ENCODE results near the gene N4BP2L2.

The N4BP2L2 gene

DNA sequence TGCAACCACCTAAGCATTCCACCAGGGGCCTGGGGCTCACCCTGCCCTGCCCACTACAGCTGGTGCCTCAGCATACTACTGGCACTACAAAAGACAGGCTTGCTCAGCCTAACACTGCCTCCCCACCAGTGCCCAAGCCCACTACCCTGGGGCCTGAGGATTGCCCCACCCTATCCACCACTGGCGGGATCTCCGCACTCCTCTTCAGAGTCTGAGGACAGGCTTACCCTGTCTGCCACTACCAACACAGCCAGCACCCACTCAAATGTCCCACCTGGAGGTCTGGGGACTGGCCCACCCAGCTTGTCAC is 83.0 kb downstream of the N4BP2L2 start:
- H3K79me2 ChIP-seq (ENCODE audit: insufficient read depth, low read depth) = no peaks in the 10 kb centered on the region
- no peak overlapping the region for H3K4me2 ChIP-seq
- H3K9ac ChIP-seq = no peak overlapping the region
- TF ChIP-seq, protein P1, sequence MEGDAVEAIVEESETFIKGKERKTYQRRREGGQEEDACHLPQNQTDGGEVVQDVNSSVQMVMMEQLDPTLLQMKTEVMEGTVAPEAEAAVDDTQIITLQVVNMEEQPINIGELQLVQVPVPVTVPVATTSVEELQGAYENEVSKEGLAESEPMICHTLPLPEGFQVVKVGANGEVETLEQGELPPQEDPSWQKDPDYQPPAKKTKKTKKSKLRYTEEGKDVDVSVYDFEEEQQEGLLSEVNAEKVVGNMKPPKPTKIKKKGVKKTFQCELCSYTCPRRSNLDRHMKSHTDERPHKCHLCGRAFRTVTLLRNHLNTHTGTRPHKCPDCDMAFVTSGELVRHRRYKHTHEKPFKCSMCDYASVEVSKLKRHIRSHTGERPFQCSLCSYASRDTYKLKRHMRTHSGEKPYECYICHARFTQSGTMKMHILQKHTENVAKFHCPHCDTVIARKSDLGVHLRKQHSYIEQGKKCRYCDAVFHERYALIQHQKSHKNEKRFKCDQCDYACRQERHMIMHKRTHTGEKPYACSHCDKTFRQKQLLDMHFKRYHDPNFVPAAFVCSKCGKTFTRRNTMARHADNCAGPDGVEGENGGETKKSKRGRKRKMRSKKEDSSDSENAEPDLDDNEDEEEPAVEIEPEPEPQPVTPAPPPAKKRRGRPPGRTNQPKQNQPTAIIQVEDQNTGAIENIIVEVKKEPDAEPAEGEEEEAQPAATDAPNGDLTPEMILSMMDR (conservative IDR thresholded peaks at IDR 0.05; ENCODE audit: low read depth, low read length) = no peak
- no peaks in the 10 kb centered on the region for H4K20me1 ChIP-seq (ENCODE audit: insufficient read depth)
- no peak overlapping the region for H2AFZ ChIP-seq (ENCODE audit: low read depth)
- no peaks in the 10 kb centered on the region for H3K4me1 ChIP-seq (ENCODE audit: low read depth, poor library complexity, severe bottlenecking)
- no peak overlapping the region for H3K27ac ChIP-seq
- no peaks in the 10 kb centered on the region for H3K36me3 ChIP-seq (ENCODE audit: insufficient read depth)
- no peak overlapping the region for H3K4me3 ChIP-seq (IDR thresholded peaks at IDR 0.05; ENCODE audit: insufficient read depth, low read depth, low read length)
- H3K27me3 ChIP-seq (ENCODE audit: insufficient read depth, low read depth) = no peaks in the 10 kb centered on the region

- H3K4me3 ChIP-seq (IDR thresholded peaks at IDR 0.05; ENCODE audit: insufficient read depth, low read depth, low read length) = no peak overlapping the region
- no peaks in the 10 kb centered on the region for H3K79me2 ChIP-seq (ENCODE audit: insufficient read depth, low read depth)
- no peaks in the 10 kb centered on the region for H3K4me1 ChIP-seq (ENCODE audit: low read depth, poor library complexity, severe bottlenecking)
- no peak overlapping the region for H3K4me2 ChIP-seq
- no peaks in the 10 kb centered on the region for H4K20me1 ChIP-seq (ENCODE audit: insufficient read depth)
- H3K9ac ChIP-seq = no peak overlapping the region
- no peak overlapping the region for H2AFZ ChIP-seq (ENCODE audit: low read depth)
- TF ChIP-seq, protein P1 (conservative IDR thresholded peaks at IDR 0.05; ENCODE audit: low read depth, low read length) = no peak
- H3K27me3 ChIP-seq (ENCODE audit: insufficient read depth, low read depth) = no peaks in the 10 kb centered on the region
- no peak overlapping the region for H3K27ac ChIP-seq
- H3K36me3 ChIP-seq (ENCODE audit: insufficient read depth) = no peaks in the 10 kb centered on the region
Measured at GRCh38 chr13:32454886-32455593, 83.6 kb downstream of the N4BP2L2 start.

DNA sequence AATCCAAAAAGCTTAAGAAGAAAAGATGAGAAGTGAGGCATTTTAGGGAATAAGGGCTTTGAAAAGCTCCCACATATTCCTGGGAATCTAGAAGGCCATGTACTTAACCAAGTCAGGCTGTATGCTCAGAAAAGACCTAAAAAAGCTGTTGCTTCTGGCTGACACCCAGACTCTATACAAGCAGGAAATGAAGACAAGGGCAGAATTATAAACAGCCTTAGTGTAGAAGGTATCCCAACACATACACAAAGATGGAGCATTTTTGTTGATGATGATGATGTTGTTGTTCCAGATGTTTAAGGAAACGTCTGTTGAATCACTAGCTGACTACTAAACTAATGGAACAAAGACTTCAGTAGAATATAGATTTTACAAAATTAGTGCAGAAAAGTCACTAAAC is 84.6 kb downstream of the N4BP2L2 start:
- Histone ChIP-seq H3K27me3 (ENCODE audit: insufficient read depth, low read depth) (no peaks in the 10 kb centered on the region), H4K20me1 (ENCODE audit: insufficient read depth) (no peaks in the 10 kb centered on the region), H3K36me3 (ENCODE audit: insufficient read depth) (no peaks in the 10 kb centered on the region), H3K27ac (no peak overlapping the region), H3K4me3 (IDR thresholded peaks at IDR 0.05; ENCODE audit: insufficient read depth, low read depth, low read length) (no peak overlapping the region), H3K79me2 (ENCODE audit: insufficient read depth, low read depth) (no peaks in the 10 kb centered on the region), H3K4me2 (no peak overlapping the region), H2AFZ (ENCODE audit: low read depth) (no peak overlapping the region), H3K4me1 (ENCODE audit: low read depth, poor library complexity, severe bottlenecking) (no peaks in the 10 kb centered on the region), H3K9ac (no peak overlapping the region)
- TF ChIP-seq, protein P1 (conservative IDR thresholded peaks at IDR 0.05; ENCODE audit: low read depth, low read length) = no peak

GRCh38 chr13:32448972-32449371 is 89.6 kb downstream of the N4BP2L2 start:
- no peaks in the 10 kb centered on the region for H4K20me1 ChIP-seq (ENCODE audit: insufficient read depth)
- TF ChIP-seq, protein P1 (conservative IDR thresholded peaks at IDR 0.05; ENCODE audit: low read depth, low read length) = no peak
- H3K4me1 ChIP-seq (ENCODE audit: low read depth, poor library complexity, severe bottlenecking) = no peaks in the 10 kb centered on the region
- H3K27me3 ChIP-seq (ENCODE audit: insufficient read depth, low read depth) = no peaks in the 10 kb centered on the region
- no peaks in the 10 kb centered on the region for H3K36me3 ChIP-seq (ENCODE audit: insufficient read depth)
- H2AFZ ChIP-seq (ENCODE audit: low read depth) = no peak overlapping the region
- no peak overlapping the region for H3K4me2 ChIP-seq
- H3K27ac ChIP-seq = no peak overlapping the region
- no peak overlapping the region for H3K9ac ChIP-seq
- H3K4me3 ChIP-seq (IDR thresholded peaks at IDR 0.05; ENCODE audit: insufficient read depth, low read depth, low read length) = no peak overlapping the region
- no peaks in the 10 kb centered on the region for H3K79me2 ChIP-seq (ENCODE audit: insufficient read depth, low read depth)

All from KMS-11 (cell line).